ENCODE data around the gene DLST. TPM values are rescaled to one million over a fixed set of nuclear protein-coding genes. Genes with fewer than 3 reads are reported as not detected.

Gene DLST
- total and polyA plus RNA-seq, 2 donors (not counting 1 experiment from before 2014, with no cell fraction given): 95.3 to 214 TPM

GRCh38 chr14:74920281-74920680, 38.6 kb downstream of the DLST start:
- Histone ChIP-seq H4K20me1 (ENCODE audit: control insufficient read depth, extremely low read depth, insufficient read depth, low read length) (no peaks in the 10 kb centered on the region), H3K4me3 (replicated peaks in 1 of 4; ENCODE audit: control extremely low read depth in 1 of 4, insufficient read depth in 1 of 4, low read depth in 3 of 4, low read length in 4 of 4) (no peak overlapping the region), H3K4me2 (ENCODE audit: extremely low read depth, insufficient read depth, low read length) (no peak overlapping the region), H3K27ac (ENCODE audit: insufficient read depth, low read length) (no peak overlapping the region), H2AFZ (ENCODE audit: low read length) (no peak overlapping the region), H3K27me3 (ENCODE audit: control insufficient read depth, insufficient read depth, low read length) (no peaks in the 10 kb centered on the region), H3K4me1 (ENCODE audit: control insufficient read depth, extremely low read depth, insufficient read depth, low read length) (peaks cover 4% of the 10 kb centered on the region), H3K9me3 (ENCODE audit: control insufficient read depth, insufficient read depth, low read depth, low read length) (no peaks in the 10 kb centered on the region), H3K9ac (ENCODE audit: insufficient read depth, low read length) (no peak overlapping the region), H3K36me3 (ENCODE audit: control insufficient read depth, insufficient read depth, low read length) (no peaks in the 10 kb centered on the region), H3K79me2 (ENCODE audit: control insufficient read depth, insufficient read depth, low read length) (no peaks in the 10 kb centered on the region)
- DNase-seq (ENCODE audit: low read depth in 2 of 2): no peak
- no peak for TF ChIP-seq CTCF (conservative IDR thresholded peaks at IDR 0.05 in 1 of 2, IDR thresholded peaks at IDR 0.05 in 1 of 2; ENCODE audit: low read depth in 1 of 2, low read length in 2 of 2)
- no peak for TF ChIP-seq EZH2 (IDR thresholded peaks at IDR 0.05; ENCODE audit: low read length, missing control alignments)

GRCh38 chr14:74921053-74921620, 39.4 kb downstream of the DLST start:
- H4K20me1 ChIP-seq (ENCODE audit: control insufficient read depth, extremely low read depth, insufficient read depth, low read length): no peaks in the 10 kb centered on the region
- no peaks in the 10 kb centered on the region for H3K79me2 ChIP-seq (ENCODE audit: control insufficient read depth, insufficient read depth, low read length)
- no peaks in the 10 kb centered on the region for H3K27me3 ChIP-seq (ENCODE audit: control insufficient read depth, insufficient read depth, low read length)
- no peak overlapping the region for H3K27ac ChIP-seq (ENCODE audit: insufficient read depth, low read length)
- H3K4me1 ChIP-seq (ENCODE audit: control insufficient read depth, extremely low read depth, insufficient read depth, low read length): peaks cover 4% of the 10 kb centered on the region
- H3K4me2 ChIP-seq (ENCODE audit: extremely low read depth, insufficient read depth, low read length): no peak overlapping the region
- TF ChIP-seq CTCF (conservative IDR thresholded peaks at IDR 0.05 in 1 of 2, IDR thresholded peaks at IDR 0.05 in 1 of 2; ENCODE audit: low read depth in 1 of 2, low read length in 2 of 2) (no peak), EZH2 (IDR thresholded peaks at IDR 0.05; ENCODE audit: low read length, missing control alignments) (no peak)
- H2AFZ ChIP-seq (ENCODE audit: low read length): no peak overlapping the region
- no peak overlapping the region for H3K9ac ChIP-seq (ENCODE audit: insufficient read depth, low read length)
- H3K4me3 ChIP-seq (replicated peaks in 1 of 4; ENCODE audit: control extremely low read depth in 1 of 4, insufficient read depth in 1 of 4, low read depth in 3 of 4, low read length in 4 of 4): no peak overlapping the region
- no peaks in the 10 kb centered on the region for H3K9me3 ChIP-seq (ENCODE audit: control insufficient read depth, insufficient read depth, low read depth, low read length)
- no peak for DNase-seq (ENCODE audit: low read depth in 2 of 2)
- no peaks in the 10 kb centered on the region for H3K36me3 ChIP-seq (ENCODE audit: control insufficient read depth, insufficient read depth, low read length)

GRCh38 chr14:74921987-74922751, 40.5 kb downstream of the DLST start:
- DNase-seq (ENCODE audit: low read depth in 2 of 2): no peak
- Histone ChIP-seq H3K9me3 (ENCODE audit: control insufficient read depth, insufficient read depth, low read depth, low read length) (no peaks in the 10 kb centered on the region), H3K4me2 (ENCODE audit: extremely low read depth, insufficient read depth, low read length) (peak overlapping the region; percentile 60), H3K9ac (ENCODE audit: insufficient read depth, low read length) (no peak overlapping the region), H3K4me3 (replicated peaks in 1 of 4; ENCODE audit: control extremely low read depth in 1 of 4, insufficient read depth in 1 of 4, low read depth in 3 of 4, low read length in 4 of 4) (peak overlapping the region in 1 of 4 experiments; percentile 55), H3K27me3 (ENCODE audit: control insufficient read depth, insufficient read depth, low read length) (no peaks in the 10 kb centered on the region), H4K20me1 (ENCODE audit: control insufficient read depth, extremely low read depth, insufficient read depth, low read length) (no peaks in the 10 kb centered on the region), H3K4me1 (ENCODE audit: control insufficient read depth, extremely low read depth, insufficient read depth, low read length) (no peaks in the 10 kb centered on the region), H3K79me2 (ENCODE audit: control insufficient read depth, insufficient read depth, low read length) (no peaks in the 10 kb centered on the region), H3K27ac (ENCODE audit: insufficient read depth, low read length) (no peak overlapping the region), H3K36me3 (ENCODE audit: control insufficient read depth, insufficient read depth, low read length) (no peaks in the 10 kb centered on the region), H2AFZ (ENCODE audit: low read length) (no peak overlapping the region)
- TF ChIP-seq EZH2 (IDR thresholded peaks at IDR 0.05; ENCODE audit: low read length, missing control alignments): no peak
- TF ChIP-seq CTCF (conservative IDR thresholded peaks at IDR 0.05 in 1 of 2, IDR thresholded peaks at IDR 0.05 in 1 of 2; ENCODE audit: low read depth in 1 of 2, low read length in 2 of 2): no peak

All from fibroblast of lung (primary cell).